ENCODE results near the gene FASTKD1.
"Not testable (repeated sequence)": the region's sequence is repeated elsewhere in the genome, so short reads cannot be mapped to it uniquely, and the experiment has no call there.

DNA sequence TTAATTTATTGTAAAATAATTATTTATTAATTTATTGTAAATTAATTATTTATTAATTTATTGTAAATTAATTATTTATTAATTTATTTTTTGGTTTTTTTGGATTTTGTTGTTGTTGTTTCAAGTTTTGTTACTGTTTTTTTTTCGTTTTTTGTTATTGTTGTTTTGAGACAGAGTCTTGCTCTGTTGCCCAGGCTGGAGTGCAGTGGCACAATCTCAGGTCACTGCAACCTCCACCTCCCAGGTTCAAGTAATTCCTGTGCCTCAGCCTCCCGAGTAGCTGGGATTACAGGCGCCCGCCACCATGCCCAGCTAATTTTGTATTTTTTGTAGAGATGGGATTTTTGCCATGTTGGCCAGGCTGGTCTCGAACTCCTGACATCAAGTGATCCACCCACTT, 11.6 kb downstream of the FASTKD1 start:
- not testable (repeated sequence) for TF ChIP-seq CTCF, EP300 (IDR thresholded peaks at IDR 0.05)

Data from suprapubic skin (tissue), 3 donors.